A549 (cell line): ENCODE data around the gene ARHGAP32. TPM values are rescaled to one million over a fixed set of nuclear protein-coding genes. Genes with fewer than 3 reads are reported as not detected.

Experiments used
- ATAC-seq, 2 experiments: fragments of 200-7000 bp in 1 of 2; fragments of >200 bp in 1 of 2; cut with Nextera tagmentation in 1 of 2; cut with Tn5 transposase in 1 of 2; 3 replicates each; pipeline versions ENCODE4 v1.8.0 to v1.9.1; 2018 to 2020; ENCODE audit warnings: mild to moderate bottlenecking in 1 of 2, moderate library complexity in 1 of 2
- CTCF ChIA-PET: fragments of 300-600 bp; sonication (Branson Sonifier 250); formaldehyde crosslinking; extraction: SDS; loops from one replicate; lab custom pipeline; 2021; ENCODE audit warnings: antibody characterized with exemption, inconsistent platforms; lab: Yijun Ruan, JAX
- POLR2A ChIA-PET: fragments of 350-600 bp; formaldehyde crosslinking; extraction: SDS; loops from one replicate; lab custom pipeline; 2021; ENCODE audit warnings: antibody characterized with exemption, inconsistent platforms; lab: Yijun Ruan, JAX
- DNase-seq, 2 experiments: peaks; one replicate each; pipeline versions ENCODE4 v3.0.0 to v3.0.0-alpha.2; 2011 to 2016; ENCODE audit warnings: low read depth in 1 of 2, low spot score in 1 of 2
- FAIRE-seq: peaks from 2 replicates; lab custom pipeline; 2011; peaks lifted over from hg19 to GRCh38; lab: Jason Lieb, UNC
- H3K27ac ChIP-seq, 2 experiments: fragments of >200 bp; sonication (Bioruptor Twin); formaldehyde crosslinking; 3 replicates each; pipeline ENCODE4 v1.5.1; 2016 to 2017
- H3K4me1 ChIP-seq: fragments of >200 bp; sonication (Bioruptor Twin); formaldehyde crosslinking; 3 replicates; pipeline ENCODE4 v1.6.1; 2016
- H3K4me2 ChIP-seq: fragments of >200 bp; sonication (Bioruptor Twin); formaldehyde crosslinking; 3 replicates; pipeline ENCODE4 v1.6.1; 2016
- H3K4me3 ChIP-seq: fragments of >200 bp; sonication (Bioruptor Twin); formaldehyde crosslinking; 3 replicates; pipeline ENCODE4 v1.5.1; 2016
- H3K9me3 ChIP-seq: fragments of >200 bp; sonication (Bioruptor Twin); formaldehyde crosslinking; 3 replicates; pipeline ENCODE4 v1.6.1; 2016
- CBX8 ChIP-seq: fragments of 200-600 bp; sonication (generic); IDR thresholded peaks from 2 replicates; pipeline ENCODE4 v1.6.1; 2016
- CEBPB ChIP-seq, 2 experiments: fragments of >200 bp in 1 of 2; sonication (Bioruptor Twin) in 1 of 2; formaldehyde crosslinking in 1 of 2; IDR thresholded peaks; 2 replicates each; pipeline ENCODE4 v1.6.1; 2012 to 2016
- CHD4 ChIP-seq: fragments of 200-600 bp; sonication (generic); IDR thresholded peaks from 2 replicates; pipeline ENCODE4 v1.6.1; 2016; ENCODE audit warnings: antibody characterized with exemption, mild to moderate bottlenecking, borderline replicate concordance
- E2F6 ChIP-seq: IDR thresholded peaks from 2 replicates; pipeline ENCODE4 v1.6.1; 2012; ENCODE audit warnings: low read depth, borderline replicate concordance
- EHMT2 ChIP-seq: fragments of 200-600 bp; sonication (generic); IDR thresholded peaks from 2 replicates; pipeline ENCODE4 v1.6.1; 2016; ENCODE audit warnings: antibody characterized with exemption, low read depth, mild to moderate bottlenecking, moderate library complexity
- EP300 ChIP-seq, 2 experiments: fragments of >200 bp; sonication (Bioruptor Twin); formaldehyde crosslinking; IDR thresholded peaks; 2 replicates in 1 of 2; 3 replicates in 1 of 2; pipeline ENCODE4 v1.6.1; 2016 to 2017
- ESRRA ChIP-seq: fragments of 150-350 bp; IDR thresholded peaks from 2 replicates; pipeline ENCODE4 v1.6.1; 2014; ENCODE audit warnings: mild to moderate bottlenecking, low read length, borderline replicate concordance
- GATA3 ChIP-seq: IDR thresholded peaks from 2 replicates; pipeline ENCODE4 v1.6.1; 2012; ENCODE audit warnings: borderline replicate concordance
- HDAC2 ChIP-seq: fragments of 200-600 bp; sonication (generic); IDR thresholded peaks from 2 replicates; pipeline ENCODE4 v1.6.1; 2016
- HEYL ChIP-seq: fragments of 250-450 bp; sonication (Bioruptor Pico); IDR thresholded peaks from 2 replicates; pipeline ENCODE4 v1.8.0; 2021; ENCODE audit warnings: mild to moderate bottlenecking, moderate library complexity
- HMGXB4 ChIP-seq: fragments of 250-450 bp; sonication (Bioruptor Pico); IDR thresholded peaks from 2 replicates; pipeline ENCODE4 v1.5.0; 2021; ENCODE audit warnings: mild to moderate bottlenecking, moderate library complexity, borderline replicate concordance
- HOXB13 ChIP-seq: fragments of 250-450 bp; sonication (Bioruptor Pico); IDR thresholded peaks from 2 replicates; pipeline ENCODE4 v1.5.0; 2020; ENCODE audit warnings: low read depth, mild to moderate bottlenecking, moderate library complexity
- JUN ChIP-seq, 2 experiments: fragments of >200 bp; sonication (Bioruptor Twin); formaldehyde crosslinking; IDR thresholded peaks; 2 replicates in 1 of 2; 3 replicates in 1 of 2; pipeline ENCODE4 v1.6.1; 2016 to 2017
- KDM1A ChIP-seq: fragments of 200-600 bp; sonication (generic); IDR thresholded peaks from 2 replicates; pipeline ENCODE4 v1.6.1; 2016; ENCODE audit warnings: low read depth, mild to moderate bottlenecking
- MAX ChIP-seq: IDR thresholded peaks from 2 replicates; pipeline ENCODE4 v1.6.1; 2012
- MAZ ChIP-seq: fragments of 150-350 bp; IDR thresholded peaks from 2 replicates; pipeline ENCODE4 v1.6.1; 2014; ENCODE audit warnings: antibody characterized with exemption, low read depth, low read length, borderline replicate concordance
- NFE2L2 ChIP-seq: fragments of 150-350 bp; conservative IDR thresholded peaks from 2 replicates; pipeline ENCODE4 v1.6.1; 2014; ENCODE audit warnings: low read length
- POLR2AphosphoS2 ChIP-seq: conservative IDR thresholded peaks from 2 replicates; pipeline ENCODE4 v1.6.1; 2012; ENCODE audit warnings: low read length, improper control_type of control experiment, inconsistent platforms
- RCOR1 ChIP-seq: fragments of 150-350 bp; IDR thresholded peaks from 2 replicates; pipeline ENCODE4 v1.6.1; 2014; ENCODE audit warnings: antibody characterized with exemption, low read length, low read depth
- RFX5 ChIP-seq: fragments of 450-650 bp; IDR thresholded peaks from 2 replicates; pipeline ENCODE4 v1.7.1; 2014; ENCODE audit warnings: antibody characterized with exemption, mild to moderate bottlenecking, moderate library complexity
- SREBF2 ChIP-seq: fragments of 450-650 bp; IDR thresholded peaks from 2 replicates; pipeline ENCODE4 v1.6.1; 2014; ENCODE audit warnings: mild to moderate bottlenecking, moderate library complexity
- TP53 ChIP-seq: fragments of 250-450 bp; sonication (Bioruptor Pico); IDR thresholded peaks from 2 replicates; pipeline ENCODE4 v1.5.0; 2021; ENCODE audit warnings: mild to moderate bottlenecking, moderate library complexity
- ZFP36 ChIP-seq: fragments of 450-650 bp; IDR thresholded peaks from 2 replicates; pipeline ENCODE4 v1.6.1; 2014; ENCODE audit warnings: borderline replicate concordance; ENCODE audit not compliant: partially characterized antibody
- WGBS: methylation state at CpG from one replicate; pipeline ENCODE4 v1.1.6; 2017; ENCODE audit errors: missing lambda C conversion rate; 5-methylcytosine and 5-hydroxymethylcytosine counted together
- polyA minus RNA-seq: library from RNA; depleted of rRNA, polyadenylated mRNA; stranded (reverse); fragments of >200 nt; gene quantifications from 2 replicates; pipeline ENCODE4 v1.2.3, GENCODE V29; 2011; rRNA and poly(A)+ RNA removed
- polyA plus RNA-seq, 4 experiments: library from polyadenylated mRNA; depleted of rRNA in 3 of 4; stranded (reverse); fragments of >200 nt; fragmentation: RNase III in 1 of 4; extraction: RNeasy Plus Mini Kit Qiagen cat#74134 plus additional on column Dnase treatment in 1 of 4; gene quantifications; 2 replicates in 3 of 4; 3 replicates in 1 of 4; pipeline ENCODE4 v1.2.3, GENCODE V29; 2011 to 2017
- TF ChIP-seq, protein P1 (sequence below): fragments of 150-350 bp; IDR thresholded peaks from 2 replicates; pipeline ENCODE4 v1.6.1; 2014; ENCODE audit warnings: low read depth, mild to moderate bottlenecking, low read length

The ARHGAP32 gene
- polyA plus RNA-seq (2011; rRNA removed): 9.0 and 13.2 TPM in 2 replicates
- polyA plus RNA-seq (2012; cell fraction: cytosol; rRNA removed): 2.7 and 3.4 TPM in 2 replicates
- polyA plus RNA-seq (2012; cell fraction: nucleus; rRNA removed): 4.8 and 5.9 TPM in 2 replicates
- polyA plus RNA-seq (2017; fragmentation: RNase III; extraction: RNeasy Plus Mini Kit Qiagen cat#74134 plus additional on column Dnase treatment): 3.5 to 4.4 TPM (median 4.3 TPM) in 3 replicates
- 28.5 and 35.9 TPM in 2 replicates for polyA minus RNA-seq

- 84% methylated on average over 2 of the region's 2 CpGs for WGBS
- TF ChIP-seq POLR2AphosphoS2: no peak
- no peak for TF ChIP-seq MAX
- TF ChIP-seq EP300 (IDR thresholded peaks at IDR 0.05): no peak
- no peak for TF ChIP-seq TP53 (CRISPR knock-in tag)
- no peak for TF ChIP-seq RCOR1
- CTCF ChIA-PET: no interaction called here
- peaks cover 32% of the 10 kb centered on the region for H3K4me1 ChIP-seq
- H3K27ac ChIP-seq: no peak within 1 kb of the TSS; a peak in 2 of 6 replicates
- FAIRE-seq (no peak), ATAC-seq (peak; percentile 24 to 65; a peak in 4 of 6 replicates), DNase-seq (peak in 1 of 2 experiments; percentile 8)
- POLR2A ChIA-PET: no interaction called here
- 0 out of 3 replicates have a peak within 1 kb of the TSS, but pooled peaks have one; percentile 15 for H3K4me2 ChIP-seq
- H3K4me3 ChIP-seq: no peak within 1 kb of the TSS
- no peaks in the 10 kb centered on the region for H3K9me3 ChIP-seq
These were observed at the start of gene ARHGAP32 for GRCh38 chr11:129192150-129192549. TSS of gene ARHGAP32 (minus strand) at chr11:129192325. CDS start at chr11:129192198, 127 bp downstream.

- CTCF ChIA-PET: no interaction called here
- POLR2A ChIA-PET: no interaction called here
- FAIRE-seq: no peak
- Histone ChIP-seq H3K4me1 (no peaks in the 10 kb centered on the region), H3K9me3 (no peaks in the 10 kb centered on the region), H3K27ac (no peak overlapping the region), H3K4me3 (no peak overlapping the region), H3K4me2 (no peak overlapping the region)
- no peak for DNase-seq
- 97% methylated on average over 2 of the region's 2 CpGs for WGBS
- ATAC-seq: no peak
- TF ChIP-seq HMGXB4 (CRISPR knock-in tag) (no peak), ESRRA (no peak), CHD4 (no peak), KDM1A (no peak), CEBPB (IDR thresholded peaks at IDR 0.05) (no peak), JUN (IDR thresholded peaks at IDR 0.05) (no peak), GATA3 (no peak), TP53 (CRISPR knock-in tag) (no peak), MAZ (no peak), NFE2L2 (no peak), SREBF2 (no peak), EHMT2 (no peak), HDAC2 (no peak), RFX5 (no peak), E2F6 (no peak), HEYL (CRISPR knock-in tag) (no peak), CBX8 (no peak), HOXB13 (no peak), ZFP36 (no peak)
- TF ChIP-seq, protein P1, sequence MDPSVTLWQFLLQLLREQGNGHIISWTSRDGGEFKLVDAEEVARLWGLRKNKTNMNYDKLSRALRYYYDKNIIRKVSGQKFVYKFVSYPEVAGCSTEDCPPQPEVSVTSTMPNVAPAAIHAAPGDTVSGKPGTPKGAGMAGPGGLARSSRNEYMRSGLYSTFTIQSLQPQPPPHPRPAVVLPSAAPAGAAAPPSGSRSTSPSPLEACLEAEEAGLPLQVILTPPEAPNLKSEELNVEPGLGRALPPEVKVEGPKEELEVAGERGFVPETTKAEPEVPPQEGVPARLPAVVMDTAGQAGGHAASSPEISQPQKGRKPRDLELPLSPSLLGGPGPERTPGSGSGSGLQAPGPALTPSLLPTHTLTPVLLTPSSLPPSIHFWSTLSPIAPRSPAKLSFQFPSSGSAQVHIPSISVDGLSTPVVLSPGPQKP: no peak
These were observed 47.1 kb upstream of the ARHGAP32 start for GRCh38 chr11:129239207-129239606.
